ENCODE data around the gene SPC24. TPM values are rescaled to one million over a fixed set of nuclear protein-coding genes. Genes with fewer than 3 reads are reported as not detected.
"Not testable (repeated sequence)": the region's sequence is repeated elsewhere in the genome, so short reads cannot be mapped to it uniquely, and the experiment has no call there.

The SPC24 gene
- total RNA-seq, 1 donor from 2014 or later = 33.0 TPM

- peak; percentile 79 for TF ChIP-seq CTCF (conservative IDR thresholded peaks at IDR 0.05; ENCODE audit: low read depth, low read length)
- no peak overlapping the region for H3K4me3 ChIP-seq (ENCODE audit: low read depth, low read length)
- DNase-seq (ENCODE audit: low read depth) = no peak
Measured at GRCh38 chr19:11137542-11138384, 17.8 kb downstream of the SPC24 start.

GRCh38 chr19:11136400-11137101 is 19.0 kb downstream of the SPC24 start:
- no peak for TF ChIP-seq CTCF (conservative IDR thresholded peaks at IDR 0.05; ENCODE audit: low read depth, low read length)
- H3K4me3 ChIP-seq (ENCODE audit: low read depth, low read length) = no peak overlapping the region
- no peak for DNase-seq (ENCODE audit: low read depth)

- H3K4me3 ChIP-seq (ENCODE audit: low read depth, low read length) = no peak overlapping the region
- no peak for DNase-seq (ENCODE audit: low read depth)
- TF ChIP-seq CTCF (conservative IDR thresholded peaks at IDR 0.05; ENCODE audit: low read depth, low read length) = no peak
Measured at GRCh38 chr19:11131471-11131870, 24.1 kb downstream of the SPC24 start.

- TF ChIP-seq CTCF (conservative IDR thresholded peaks at IDR 0.05; ENCODE audit: low read depth, low read length) = peak; percentile 81
- DNase-seq (ENCODE audit: low read depth) = no peak
- H3K4me3 ChIP-seq (ENCODE audit: low read depth, low read length) = no peak overlapping the region
Measured at GRCh38 chr19:11130824-11131455, 24.6 kb downstream of the SPC24 start.

GRCh38 chr19:11127905-11128304 is 27.7 kb downstream of the SPC24 start:
- no peak for TF ChIP-seq CTCF (conservative IDR thresholded peaks at IDR 0.05; ENCODE audit: low read depth, low read length)

GRCh38 chr19:11125994-11126685 is 29.4 kb downstream of the SPC24 start:
- TF ChIP-seq CTCF (conservative IDR thresholded peaks at IDR 0.05; ENCODE audit: low read depth, low read length) = peak; percentile 80
- H3K4me3 ChIP-seq (ENCODE audit: low read depth, low read length) = no peak overlapping the region
- no peak for DNase-seq (ENCODE audit: low read depth)

More at GRCh38 chr19:11127905-11128304, 27.7 kb downstream of the SPC24 start:
- no peak for DNase-seq (ENCODE audit: low read depth)
- no peak overlapping the region for H3K4me3 ChIP-seq (ENCODE audit: low read depth, low read length)

GRCh38 chr19:11124157-11124556 is 31.4 kb downstream of the SPC24 start:
- not testable (repeated sequence) for H3K4me3 ChIP-seq (ENCODE audit: low read depth, low read length); DNase-seq (ENCODE audit: low read depth)
